K562 (cell line): Measurements from ENCODE around the gene AZU1. TPM values are rescaled to one million over a fixed set of nuclear protein-coding genes. Genes with fewer than 3 reads are reported as not detected.

Source experiments
- ATAC-seq: fragments of 200-7000 bp; cut with Tn5 transposase; 3 replicates; pipeline ENCODE4 v1.9.1; 2020; ENCODE audit warnings: moderate library complexity
- BruUV-seq: library from RNA; stranded (reverse); fragments of 400-500 nt; replicated peaks from 2 replicates; lab custom pipeline; 2021; lab: Mats Ljungman, UMichigan
- CTCF ChIA-PET: fragments of 300-600 bp; formaldehyde crosslinking; extraction: SDS; loops from one replicate; lab custom pipeline; 2021; ENCODE audit warnings: low intra/inter-chr PET ratio; lab: Yijun Ruan, JAX
- POLR2A ChIA-PET: fragments of 300-600, 350-650 bp; sonication (Branson Sonifier 250); formaldehyde crosslinking; extraction: SDS; loops from one replicate; lab custom pipeline; 2021; ENCODE audit warnings: antibody characterized with exemption, inconsistent platforms; lab: Yijun Ruan, JAX
- DNase-seq, 4 experiments: peaks; one replicate each; pipeline versions ENCODE4 v3.0.0 to v3.0.0-alpha.2; 2011 to 2018; ENCODE audit warnings: low spot score in 3 of 4, mixed read lengths in 3 of 4; ENCODE audit errors: extremely low read depth in 1 of 4
- FAIRE-seq: peaks from 2 replicates; lab custom pipeline; 2011; peaks lifted over from hg19 to GRCh38; lab: Jason Lieb, UNC
- H2AFZ ChIP-seq: 2 replicates; pipeline ENCODE4 v1.6.0; 2011; ENCODE audit warnings: low read depth, low read length, control low read depth, inconsistent platforms
- H3K27ac ChIP-seq: fragments of 200-600 bp; 3 replicates; pipeline ENCODE4 v1.8.0; 2011; ENCODE audit warnings: low read depth, mild to moderate bottlenecking, control low read depth, inconsistent platforms, low read length, moderate library complexity, mixed read lengths; ENCODE audit errors: extremely low read depth
- H3K27me3 ChIP-seq, 2 experiments: fragments of 300-600 bp in 1 of 2; 2 replicates in 1 of 2; 3 replicates in 1 of 2; pipeline versions ENCODE4 v1.6.0 to v1.8.0; 2011; ENCODE audit warnings: inconsistent platforms in 2 of 2, low read length in 2 of 2, mild to moderate bottlenecking in 1 of 2, mixed read lengths in 1 of 2, moderate library complexity in 1 of 2; ENCODE audit not compliant: control insufficient read depth in 2 of 2, insufficient read depth in 2 of 2
- H3K36me3 ChIP-seq: fragments of 300-600 bp; 3 replicates; pipeline ENCODE4 v1.8.0; 2011; ENCODE audit warnings: mild to moderate bottlenecking, low read length, inconsistent platforms; ENCODE audit not compliant: control insufficient read depth, insufficient read depth
- H3K4me1 ChIP-seq, 2 experiments: fragments of 200-600 bp in 1 of 2; replicated peaks in 1 of 2; 2 replicates in 1 of 2; 3 replicates in 1 of 2; pipeline versions ENCODE4 v1.5.1 to v1.8.0; 2011; ENCODE audit warnings: inconsistent platforms in 2 of 2, low read length in 2 of 2, mild to moderate bottlenecking in 1 of 2, mixed read lengths in 1 of 2, moderate library complexity in 1 of 2; ENCODE audit not compliant: control insufficient read depth in 2 of 2, insufficient read depth in 2 of 2
- H3K4me2 ChIP-seq: 2 replicates; pipeline ENCODE4 v1.6.1; 2011; ENCODE audit warnings: low read length, control low read depth, inconsistent platforms, mixed read lengths; ENCODE audit not compliant: insufficient read depth
- H3K4me3 ChIP-seq: fragments of 200-600 bp; sonication (generic), shearing (Covaris generic); 2 replicates; pipeline ENCODE4 v1.5.1; 2016; ENCODE audit warnings: control low read depth, inconsistent platforms
- H3K79me2 ChIP-seq: fragments of 200-600 bp; 3 replicates; pipeline ENCODE4 v1.8.0; 2011; ENCODE audit warnings: low read length, inconsistent platforms; ENCODE audit not compliant: control insufficient read depth, insufficient read depth
- H3K9ac ChIP-seq, 2 experiments: 2 replicates each; pipeline versions ENCODE4 v1.6.0 to v1.6.1; 2011; ENCODE audit warnings: low read depth in 2 of 2, low read length in 2 of 2, control low read depth in 1 of 2, inconsistent platforms in 1 of 2, mild to moderate bottlenecking in 1 of 2, mixed read lengths in 1 of 2; ENCODE audit not compliant: insufficient read depth in 1 of 2
- H3K9me1 ChIP-seq: one replicate; pipeline ENCODE4 v1.6.0; 2011; ENCODE audit warnings: inconsistent platforms, mild to moderate bottlenecking, low read length, moderate library complexity; ENCODE audit not compliant: control insufficient read depth, insufficient read depth
- H3K9me3 ChIP-seq: replicated peaks from 2 replicates; pipeline ENCODE4 v1.5.1; 2011; ENCODE audit warnings: low read depth, low read length, inconsistent platforms; ENCODE audit not compliant: control insufficient read depth, insufficient read depth
- H4K20me1 ChIP-seq: replicated peaks from 2 replicates; pipeline ENCODE4 v1.6.1; 2011; ENCODE audit warnings: low read length, inconsistent platforms, mixed read lengths; ENCODE audit not compliant: control insufficient read depth, insufficient read depth
- ADNP ChIP-seq: fragments of 200-800 bp; sonication (Bioruptor generic); IDR thresholded peaks from 2 replicates; pipeline ENCODE4 v1.6.1; 2016; ENCODE audit warnings: missing genetic modification characterization, missing compliant biosample characterization
- BHLHE40 ChIP-seq: IDR thresholded peaks from 2 replicates; pipeline ENCODE4 v1.6.1; 2011; ENCODE audit warnings: low read length, improper control_type of control experiment
- CC2D1A ChIP-seq: fragments of 450-650 bp; IDR thresholded peaks from 2 replicates; pipeline ENCODE4 v1.6.1; 2017; ENCODE audit warnings: mild to moderate bottlenecking
- CEBPB ChIP-seq: fragments of 450-650 bp; IDR thresholded peaks from 2 replicates; pipeline ENCODE4 v1.6.1; 2016; ENCODE audit warnings: missing genetic modification characterization, missing compliant biosample characterization
- CTBP1 ChIP-seq: fragments of 450-650 bp; IDR thresholded peaks from 2 replicates; pipeline ENCODE4 v1.6.1; 2016; ENCODE audit warnings: borderline replicate concordance
- DLX4 ChIP-seq: fragments of 250-450 bp; sonication (Bioruptor Pico); IDR thresholded peaks from 2 replicates; pipeline ENCODE4 v1.6.1; 2021; ENCODE audit warnings: mild to moderate bottlenecking
- EHMT2 ChIP-seq: fragments of 450-650 bp; IDR thresholded peaks from 2 replicates; pipeline ENCODE4 v1.6.1; 2018; ENCODE audit warnings: antibody characterized with exemption
- FOXP1 ChIP-seq: sonication (generic); formaldehyde crosslinking; IDR thresholded peaks from 2 replicates; pipeline ENCODE4 v1.8.0; 2022; ENCODE audit warnings: mild to moderate bottlenecking, missing genetic modification reagents
- PKNOX1 ChIP-seq: fragments of 450-650 bp; IDR thresholded peaks from 2 replicates; pipeline ENCODE4 v1.6.1; 2016
- POLR2AphosphoS2 ChIP-seq: IDR thresholded peaks from 2 replicates; pipeline ENCODE4 v1.6.1; 2012; ENCODE audit warnings: low read length, improper control_type of control experiment
- PREB ChIP-seq: sonication (generic); formaldehyde crosslinking; IDR thresholded peaks from 2 replicates; pipeline ENCODE4 v1.8.1; 2023; ENCODE audit warnings: mild to moderate bottlenecking, missing genetic modification reagents
- RFX5 ChIP-seq: IDR thresholded peaks from 2 replicates; pipeline ENCODE4 v1.6.1; 2011; ENCODE audit warnings: low read depth, mild to moderate bottlenecking, improper control_type of control experiment, low read length
- RFX7 ChIP-seq: fragments of 250-450 bp; sonication (Bioruptor Pico); IDR thresholded peaks from 2 replicates; pipeline ENCODE4 v1.5.1; 2021; ENCODE audit warnings: mild to moderate bottlenecking
- STAT5B ChIP-seq: fragments of 250-450 bp; sonication (Bioruptor Pico); IDR thresholded peaks from 2 replicates; pipeline ENCODE4 v1.8.0; 2021; ENCODE audit warnings: mild to moderate bottlenecking, inconsistent platforms
- TAF9B ChIP-seq: fragments of 450-650 bp; IDR thresholded peaks from 2 replicates; pipeline ENCODE4 v1.6.1; 2018; ENCODE audit warnings: mild to moderate bottlenecking; ENCODE audit not compliant: partially characterized antibody
- ZBTB26 ChIP-seq: fragments of 450-650 bp; formaldehyde crosslinking; IDR thresholded peaks from 2 replicates; pipeline ENCODE4 v1.4.0; 2022; ENCODE audit warnings: missing genetic modification characterization
- ZFP36 ChIP-seq: fragments of 150-350 bp; IDR thresholded peaks from 2 replicates; pipeline ENCODE4 v1.6.1; 2018; ENCODE audit warnings: low read length, low read depth; ENCODE audit not compliant: partially characterized antibody
- ZFX ChIP-seq: sonication (generic); formaldehyde crosslinking; IDR thresholded peaks from 2 replicates; pipeline ENCODE4 v1.8.0; 2022; ENCODE audit warnings: mild to moderate bottlenecking, missing genetic modification reagents, moderate library complexity
- ZKSCAN8 ChIP-seq: fragments of 200-800 bp; sonication (Bioruptor generic); IDR thresholded peaks from 2 replicates; pipeline ENCODE4 v1.6.1; 2016; ENCODE audit warnings: missing genetic modification characterization, missing compliant biosample characterization
- ZNF165 ChIP-seq: fragments of 250-450 bp; sonication (Bioruptor Pico); IDR thresholded peaks from 2 replicates; pipeline ENCODE4 v1.4.0; 2020; ENCODE audit warnings: borderline replicate concordance
- ZNF584 ChIP-seq: fragments of 200-800 bp; sonication (Bioruptor generic); IDR thresholded peaks from 2 replicates; pipeline ENCODE4 v1.6.1; 2016; ENCODE audit warnings: low read depth, mild to moderate bottlenecking, missing genetic modification characterization, missing compliant biosample characterization
- WGBS: fragments of 100-300 bp; shearing (Covaris generic); methylation state at CpG from one replicate; pipeline ENCODE4 v1.1.6; 2016; ENCODE audit warnings: low coverage, mixed read lengths; ENCODE audit not compliant: insufficient coverage; ENCODE audit errors: missing lambda C conversion rate; 5-methylcytosine and 5-hydroxymethylcytosine counted together
- in situ Hi-C: fragments of 300-500 bp; cut with MboI; formaldehyde crosslinking; loops from 4 replicates; pipeline ENCODE4 v1.15.0; 2018; ENCODE audit warnings: inconsistent platforms, mixed read lengths
- intact Hi-C: fragments of 100-400 bp; cut with micrococcal nuclease; formaldehyde crosslinking; loops from 2 replicates; pipeline ENCODE4 v1.14.2; 2022
- polyA plus RNA-seq, 8 experiments: library from polyadenylated mRNA; depleted of rRNA in 4 of 8; stranded (reverse) in 5 of 8; unstranded in 3 of 8; fragments of >200 nt; fragmentation: Nextera tagmentation in 2 of 8; fragmentation: Illumina TruSeq in 1 of 8; extraction: Ambion mirVana in 2 of 8; extraction: Trizol in 1 of 8; gene quantifications; 2 replicates each; pipeline versions ENCODE4 v1.2.1 to v1.2.3, GENCODE V29; 2011 to 2014; ENCODE audit warnings: inconsistent platforms in 1 of 8, missing spikeins in 1 of 8
- total RNA-seq, 7 experiments: library from RNA; depleted of rRNA in 6 of 7; stranded (reverse); fragments of >200 nt in 6 of 7; fragmentation: Illumina TruSeq in 2 of 7; extraction: Trizol in 2 of 7; gene quantifications; 2 replicates each; pipeline versions ENCODE4 v1.2.1 to v1.2.3, GENCODE V29; 2011 to 2021; ENCODE audit warnings: low replicate concordance in 1 of 7

Gene AZU1
- total and polyA plus RNA-seq, 9 of the 15 experiments (the other 6 are each of a cell fraction or from before 2014, with no cell fraction given) = 0.29 to 1.9 (median 0.59) TPM; not detected in 3

- Histone ChIP-seq H3K9me3 (no peaks in the 10 kb centered on the region), H3K36me3 (no peaks in the 10 kb centered on the region), H3K27me3 (no peaks in the 10 kb centered on the region), H3K4me1 (peaks cover 5 to 52% of the 10 kb centered on the region in 2 experiments; a peak in 3 of 5 replicates), H3K4me3 (no peak overlapping the region), H3K9me1 (no peaks in the 10 kb centered on the region), H3K27ac (peak overlapping the region; percentile 5; the same call in 1 of the 3 replicates), H3K4me2 (peak overlapping the region; percentile 4; the same call in 1 of the 2 replicates), H3K9ac (peak overlapping the region in 1 of 2 experiments; percentile 73; a peak in 3 of 4 replicates), H2AFZ (peak overlapping the region; percentile 67), H4K20me1 (no peaks in the 10 kb centered on the region), H3K79me2 (no peaks in the 10 kb centered on the region)
- ATAC-seq = peak; percentile 72
- no peak for FAIRE-seq
- ChIA-PET CTCF (no interaction called here), POLR2A (no interaction called here)
- in situ Hi-C loops = no loop called here
- WGBS = 25% methylated on average over 21 of the region's 28 CpGs
- peak; percentile 41 to 57 (median 48) for DNase-seq
- intact Hi-C loops = no loop called here
- no TSS peak for BruUV-seq
- peak; percentile 100 for TF ChIP-seq ZKSCAN8 (CRISPR knock-in tag)
- no peak for TF ChIP-seq ZNF584 (CRISPR knock-in tag)
- TF ChIP-seq RFX5 = no peak
- peak; percentile 33; the same call in 1 of the 2 replicates for TF ChIP-seq ZFX (CRISPR knock-in tag)
- TF ChIP-seq ZNF165 (CRISPR knock-in tag) = no peak
- TF ChIP-seq POLR2AphosphoS2 = no peak
- no peak for TF ChIP-seq BHLHE40
- no peak for TF ChIP-seq ZBTB26 (CRISPR knock-in tag)
- peak; percentile 29; the same call in 1 of the 2 replicates for TF ChIP-seq CTBP1
- no peak for TF ChIP-seq DLX4 (CRISPR knock-in tag)
- peak; percentile 73 for TF ChIP-seq ZFP36
- TF ChIP-seq CC2D1A = no peak
- no peak for TF ChIP-seq STAT5B (CRISPR knock-in tag)
- TF ChIP-seq TAF9B = no peak
- no peak for TF ChIP-seq RFX7
- TF ChIP-seq ADNP (tag) = peak; percentile 93
- no peak for TF ChIP-seq FOXP1
- peak; percentile 91 for TF ChIP-seq CEBPB
- TF ChIP-seq EHMT2 = no peak
- TF ChIP-seq PKNOX1 = no peak
- no peak for TF ChIP-seq PREB (CRISPR knock-in tag)
Observed at GRCh38 chr19:850221-850978, 22.8 kb downstream of the AZU1 start.
